HT1080 (cell line): Measurements from ENCODE around the gene CARD10. TPM values are rescaled to one million over a fixed set of nuclear protein-coding genes. Genes with fewer than 3 reads are reported as not detected.

Source experiments
- DNase-seq: peaks from one replicate; pipeline ENCODE4 v3.0.0-alpha.2; 2015; ENCODE audit warnings: low read depth
- polyA plus RNA-seq, 2 experiments: library from polyadenylated mRNA; depleted of rRNA; stranded (reverse); fragments of >200 nt; gene quantifications; 2 replicates each; pipeline ENCODE4 v1.2.3, GENCODE V29; 2015
- total RNA-seq: library from RNA; depleted of rRNA; stranded (reverse); fragments of >200 nt; shearing (Covaris generic); gene quantifications from 2 replicates; pipeline ENCODE4 v1.2.3, GENCODE V29; 2014; rRNA removed

The CARD10 gene, protein sequence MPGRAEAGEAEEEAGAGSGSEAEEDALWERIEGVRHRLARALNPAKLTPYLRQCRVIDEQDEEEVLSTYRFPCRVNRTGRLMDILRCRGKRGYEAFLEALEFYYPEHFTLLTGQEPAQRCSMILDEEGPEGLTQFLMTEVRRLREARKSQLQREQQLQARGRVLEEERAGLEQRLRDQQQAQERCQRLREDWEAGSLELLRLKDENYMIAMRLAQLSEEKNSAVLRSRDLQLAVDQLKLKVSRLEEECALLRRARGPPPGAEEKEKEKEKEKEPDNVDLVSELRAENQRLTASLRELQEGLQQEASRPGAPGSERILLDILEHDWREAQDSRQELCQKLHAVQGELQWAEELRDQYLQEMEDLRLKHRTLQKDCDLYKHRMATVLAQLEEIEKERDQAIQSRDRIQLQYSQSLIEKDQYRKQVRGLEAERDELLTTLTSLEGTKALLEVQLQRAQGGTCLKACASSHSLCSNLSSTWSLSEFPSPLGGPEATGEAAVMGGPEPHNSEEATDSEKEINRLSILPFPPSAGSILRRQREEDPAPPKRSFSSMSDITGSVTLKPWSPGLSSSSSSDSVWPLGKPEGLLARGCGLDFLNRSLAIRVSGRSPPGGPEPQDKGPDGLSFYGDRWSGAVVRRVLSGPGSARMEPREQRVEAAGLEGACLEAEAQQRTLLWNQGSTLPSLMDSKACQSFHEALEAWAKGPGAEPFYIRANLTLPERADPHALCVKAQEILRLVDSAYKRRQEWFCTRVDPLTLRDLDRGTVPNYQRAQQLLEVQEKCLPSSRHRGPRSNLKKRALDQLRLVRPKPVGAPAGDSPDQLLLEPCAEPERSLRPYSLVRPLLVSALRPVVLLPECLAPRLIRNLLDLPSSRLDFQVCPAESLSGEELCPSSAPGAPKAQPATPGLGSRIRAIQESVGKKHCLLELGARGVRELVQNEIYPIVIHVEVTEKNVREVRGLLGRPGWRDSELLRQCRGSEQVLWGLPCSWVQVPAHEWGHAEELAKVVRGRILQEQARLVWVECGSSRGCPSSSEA
- 22.4 and 25.4 TPM in 2 replicates for total RNA-seq
- polyA plus RNA-seq (2015; cell fraction: cytosol; rRNA removed) = 19.4 and 20.2 TPM in 2 replicates
- 32.7 and 33.8 TPM in 2 replicates for polyA plus RNA-seq (2015; cell fraction: nucleus; rRNA removed)

GRCh38 chr22:37519268-37520195 is at the start of gene CARD10:
CARD10 (minus strand) TSS chr22:37519415; CDS start chr22:37519200, 215 bp downstream.
- no peak for DNase-seq

GRCh38 chr22:37568448-37569008 is 49.3 kb upstream of the CARD10 start:
- DNase-seq = no peak

DNA sequence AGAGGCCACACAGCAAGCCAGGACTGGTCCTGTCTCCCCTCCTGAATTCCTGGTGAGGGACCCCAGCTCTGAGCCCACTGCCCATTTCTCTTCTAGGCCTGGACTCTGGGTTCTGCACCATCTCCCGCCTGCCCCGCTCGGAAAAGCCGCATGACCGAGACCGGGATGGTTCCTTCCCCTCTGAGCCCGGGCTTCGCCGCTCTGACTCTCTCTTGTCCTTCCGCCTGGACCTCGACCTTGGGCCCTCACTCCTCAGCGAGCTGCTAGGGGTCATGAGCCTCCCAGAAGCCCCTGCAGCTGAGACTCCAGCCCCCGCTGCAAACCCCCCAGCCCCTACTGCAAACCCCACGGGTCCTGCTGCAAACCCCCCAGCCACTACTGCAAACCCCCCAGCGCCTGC is 48.8 kb upstream of the CARD10 start:
- no peak for DNase-seq

DNA sequence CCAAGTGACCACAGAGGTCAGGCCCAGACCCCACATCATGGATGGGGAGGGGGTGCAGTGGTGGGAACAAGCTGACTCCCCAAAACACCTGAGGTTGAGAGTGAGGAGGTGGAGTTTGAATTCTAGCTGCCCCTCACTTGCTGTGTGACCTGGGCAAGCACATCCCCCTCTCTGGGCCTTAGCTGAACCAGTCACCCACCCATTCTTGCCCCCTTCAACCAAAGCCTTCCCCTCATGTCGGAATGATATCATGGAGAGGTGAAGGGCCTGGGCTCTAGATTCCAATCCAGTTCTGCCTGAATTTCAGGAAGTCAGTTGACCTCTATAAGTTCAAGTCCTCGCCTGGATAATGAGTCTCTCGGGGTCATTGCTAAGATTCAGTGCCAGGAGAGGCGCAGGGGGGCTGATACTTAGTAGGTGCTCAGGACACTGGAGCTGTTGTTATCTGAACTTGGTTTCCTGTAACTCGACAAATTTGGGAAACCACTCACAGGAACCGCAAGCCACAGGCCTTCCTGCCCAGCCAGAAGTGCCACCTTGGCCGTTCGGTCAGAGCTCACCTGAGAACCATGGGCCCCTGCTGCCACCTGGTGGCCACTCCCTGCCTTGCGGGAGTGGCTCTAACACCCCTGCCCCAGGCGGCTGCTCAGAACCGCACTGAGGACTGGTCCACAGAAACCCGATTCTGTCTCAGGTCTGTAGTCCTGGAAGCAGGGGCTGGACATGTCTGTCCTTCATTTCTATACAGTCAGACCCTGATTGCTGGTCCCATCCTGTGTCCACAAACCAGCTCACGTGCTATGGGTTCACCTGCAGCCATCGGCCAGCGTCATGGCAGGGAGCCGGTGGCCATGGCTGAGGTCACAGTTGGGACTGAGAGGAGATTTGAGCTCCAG is 47.9 kb upstream of the CARD10 start:
- DNase-seq = peak; percentile 82

- DNase-seq = no peak
These were observed 47.2 kb upstream of the CARD10 start for GRCh38 chr22:37566329-37566837.

- DNase-seq = no peak
These were observed 46.6 kb upstream of the CARD10 start for GRCh38 chr22:37565830-37566229.

GRCh38 chr22:37564111-37564711 is 45.0 kb upstream of the CARD10 start:
- DNase-seq = no peak

DNA sequence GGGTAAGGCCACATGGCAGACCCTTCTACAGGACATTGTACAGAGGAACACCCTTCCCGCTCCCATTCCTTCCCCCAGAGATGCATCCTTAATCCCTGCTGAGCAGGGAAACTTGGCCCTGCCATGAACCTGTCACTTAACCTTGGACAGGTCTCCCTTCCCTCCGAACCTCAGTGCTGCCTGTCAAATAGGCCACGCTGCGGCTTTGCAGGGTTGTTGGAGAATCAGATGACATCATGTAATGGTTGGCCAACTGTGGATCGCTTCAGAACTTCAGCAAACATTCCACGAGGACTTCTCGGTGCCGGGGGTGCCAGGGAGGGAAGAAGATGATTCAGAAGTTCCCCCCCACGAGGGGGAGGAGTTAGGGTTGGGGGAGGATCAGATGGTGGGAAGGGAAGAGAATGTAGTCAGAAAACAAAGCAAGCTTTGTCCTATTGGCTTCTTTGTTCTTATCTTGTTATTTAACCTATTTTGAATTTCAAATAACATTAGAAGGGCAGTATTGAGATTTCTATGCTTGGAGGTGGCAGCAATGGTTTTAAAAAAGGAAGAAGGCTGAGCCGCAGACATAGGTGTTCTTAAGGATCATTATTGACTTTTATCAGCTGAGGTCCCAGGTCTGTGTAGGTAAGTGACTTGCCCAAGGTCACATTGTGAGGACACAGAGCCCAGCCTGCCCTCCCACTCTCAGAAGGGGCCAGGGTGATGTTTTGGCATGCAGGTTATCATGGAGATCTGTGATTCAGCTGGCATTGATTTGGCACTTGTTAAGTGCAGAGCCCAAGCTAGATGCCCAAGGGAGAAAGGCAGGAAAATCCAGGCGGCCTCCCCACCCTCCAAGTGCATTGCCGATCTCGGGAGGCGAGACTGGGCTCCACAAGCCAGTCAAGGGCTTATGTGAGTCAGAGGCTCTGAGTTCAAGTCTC is 44.2 kb upstream of the CARD10 start:
- peak; percentile 94 for DNase-seq

DNA sequence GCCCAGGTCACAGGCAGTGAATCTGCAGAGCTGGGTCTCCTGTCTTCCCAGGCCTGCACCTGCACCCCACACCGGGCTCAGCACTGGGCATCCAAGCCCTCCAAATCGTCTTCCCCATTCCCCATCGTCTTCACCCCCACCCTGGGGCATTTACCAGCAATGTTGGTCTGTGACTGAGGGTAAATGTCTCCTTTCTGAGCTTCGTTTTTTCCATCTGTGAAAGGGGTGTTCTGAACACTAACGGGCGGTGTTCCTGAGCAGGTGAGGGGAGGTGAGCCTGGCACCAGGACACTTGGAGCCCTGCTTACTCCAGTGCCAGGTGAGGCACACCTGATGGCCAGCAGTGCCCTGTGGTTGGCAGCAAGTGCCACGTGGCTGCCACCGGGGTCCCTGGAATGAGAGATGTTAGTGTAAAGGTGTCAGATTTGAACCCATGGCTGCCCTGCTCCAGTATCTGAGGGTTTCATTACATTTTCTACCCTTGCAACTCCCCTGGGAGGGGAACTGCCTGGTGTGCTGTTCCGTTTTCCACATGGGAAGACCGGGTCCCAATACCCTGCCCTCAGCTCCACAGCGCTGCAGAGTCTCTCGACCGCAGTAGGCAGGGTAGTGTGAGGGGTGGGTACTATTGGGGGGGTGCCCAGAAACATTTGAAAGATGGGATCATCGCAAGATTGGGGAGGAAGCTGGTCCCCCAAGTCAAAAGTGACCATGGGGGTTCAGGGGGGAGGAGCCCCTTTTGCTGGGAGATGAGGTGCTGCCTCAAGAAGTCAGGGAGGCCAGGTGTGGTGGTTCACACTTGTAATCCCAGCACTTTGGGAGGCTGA is 43.0 kb upstream of the CARD10 start:
- DNase-seq = no peak

GRCh38 chr22:37561212-37562048 is 42.2 kb upstream of the CARD10 start:
- DNase-seq = peak; percentile 89

GRCh38 chr22:37560608-37561211 is 41.5 kb upstream of the CARD10 start:
- DNase-seq = peak; percentile 42

DNA sequence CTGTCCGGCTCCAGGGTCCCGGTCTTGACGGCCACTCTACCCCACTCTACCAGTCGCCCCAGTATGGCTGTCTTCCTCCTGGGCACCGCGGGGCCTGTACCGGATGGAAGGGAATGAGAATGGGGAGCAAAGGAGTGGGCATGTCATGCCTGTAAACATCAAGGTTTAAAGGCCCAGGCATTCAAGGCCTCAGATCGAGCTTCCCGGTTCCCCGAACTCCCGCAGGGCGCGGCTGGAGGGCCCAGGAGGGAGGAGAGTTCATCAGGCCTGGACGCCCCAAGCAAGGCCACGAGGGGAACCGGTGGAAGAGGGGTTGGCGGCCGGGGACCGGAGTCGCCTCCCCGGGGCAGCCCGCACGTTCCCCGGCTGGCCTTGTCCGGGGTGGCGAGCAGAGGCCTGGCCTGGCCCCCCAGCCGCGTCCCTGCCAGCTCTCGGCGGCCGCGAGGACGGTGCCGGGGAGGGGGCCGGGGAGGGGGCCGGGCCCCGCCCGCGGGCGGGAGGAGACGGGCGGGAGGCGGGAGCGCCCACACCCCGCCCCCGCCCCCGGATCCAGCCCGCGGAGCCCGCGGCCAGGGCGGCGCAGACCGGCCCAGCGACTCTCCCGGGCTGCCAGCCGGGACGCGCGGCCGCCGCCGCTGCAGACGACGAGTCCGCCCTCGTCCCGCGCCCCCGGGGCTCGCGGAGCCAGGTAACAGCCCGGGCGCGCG is 40.8 kb upstream of the CARD10 start, which contains the start of gene CDC42EP1:
Gene CDC42EP1 (plus strand): TSS at position 580 of the 707 bp plus-strand sequence. CDS start 5,870 bp downstream, outside the sequence.
- DNase-seq = no peak

- no peak for DNase-seq
These were observed 40.3 kb upstream of the CARD10 start for GRCh38 chr22:37559521-37559900.

GRCh38 chr22:37558815-37559214 is 39.6 kb upstream of the CARD10 start:
- DNase-seq = no peak
